HL-60 (cell line): ENCODE data around the gene NKAIN2.

Experiments used
- DNase-seq, 2 experiments: peaks; one replicate each; pipeline ENCODE4 v3.0.0-alpha.2; 2010 to 2020; ENCODE audit warnings: low read depth in 1 of 2, low spot score in 1 of 2
- H3K27ac ChIP-seq: fragments of 250-450 bp; sonication (Bioruptor Pico); replicated peaks from 2 replicates; pipeline ENCODE4 v1.5.1; 2020; ENCODE audit warnings: mild to moderate bottlenecking, moderate library complexity
- H3K27me3 ChIP-seq: fragments of 250-450 bp; sonication (Bioruptor Pico); 2 replicates; pipeline ENCODE4 v1.5.1; 2021; ENCODE audit warnings: mild to moderate bottlenecking, moderate library complexity; ENCODE audit not compliant: insufficient read depth, poor library complexity, severe bottlenecking
- H3K4me3 ChIP-seq: replicated peaks from 2 replicates; pipeline ENCODE4 v1.5.1; 2011; ENCODE audit warnings: mild to moderate bottlenecking, control low read depth, low read length; ENCODE audit not compliant: insufficient read depth
- CTCF ChIP-seq: IDR thresholded peaks from one replicate; pipeline ENCODE4 v1.5.1; 2011; ENCODE audit warnings: low read length, control low read depth, inconsistent platforms; ENCODE audit not compliant: insufficient read depth
- GABPA ChIP-seq: IDR thresholded peaks from 2 replicates; pipeline ENCODE4 v1.6.1; 2012; ENCODE audit warnings: low read depth
- POLR2AphosphoS5 ChIP-seq: IDR thresholded peaks from 2 replicates; pipeline ENCODE4 v1.6.1; 2012; ENCODE audit warnings: low read depth
- REST ChIP-seq: IDR thresholded peaks from 2 replicates; pipeline ENCODE4 v1.6.1; 2012; ENCODE audit warnings: low read depth; ENCODE audit not compliant: insufficient replicate concordance
- SPI1 ChIP-seq: IDR thresholded peaks from 2 replicates; pipeline ENCODE4 v1.6.1; 2012; ENCODE audit warnings: low read depth, mild to moderate bottlenecking, borderline replicate concordance

Gene NKAIN2

DNA sequence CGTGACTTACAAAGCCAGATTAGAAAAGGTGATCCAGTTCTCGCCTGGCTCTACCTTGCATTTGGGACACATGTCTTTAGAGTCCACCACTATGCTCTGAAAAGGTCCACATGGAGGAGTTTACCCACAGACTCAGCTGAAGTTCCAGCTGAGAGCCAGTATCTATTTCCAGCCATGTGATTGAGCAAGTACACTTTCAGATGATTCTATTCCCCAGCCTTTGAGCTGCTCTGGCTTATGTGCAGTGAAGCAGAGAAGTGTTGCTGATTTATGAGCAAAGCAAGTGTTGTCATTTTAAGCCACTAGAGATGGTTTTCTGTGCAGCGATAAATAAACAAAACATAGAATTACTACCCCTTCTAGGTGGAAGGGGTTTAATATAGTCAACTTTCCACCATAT lies 637.8 kb downstream of the NKAIN2 start:
- H3K27ac ChIP-seq: no peak overlapping the region
- no peak overlapping the region for H3K4me3 ChIP-seq
- H3K27me3 ChIP-seq: no peaks in the 10 kb centered on the region
- TF ChIP-seq SPI1 (no peak), CTCF (no peak), REST (no peak), POLR2AphosphoS5 (no peak), GABPA (no peak)
- DNase-seq: no peak

- Histone ChIP-seq H3K4me3 (no peak overlapping the region), H3K27me3 (no peaks in the 10 kb centered on the region), H3K27ac (no peak overlapping the region)
- TF ChIP-seq REST: no peak
- no peak for TF ChIP-seq CTCF
- TF ChIP-seq SPI1: no peak
- TF ChIP-seq POLR2AphosphoS5: no peak
- TF ChIP-seq GABPA: no peak
- DNase-seq: no peak
These were observed 639.9 kb downstream of the NKAIN2 start for GRCh38 chr6:124443541-124443940.

DNA sequence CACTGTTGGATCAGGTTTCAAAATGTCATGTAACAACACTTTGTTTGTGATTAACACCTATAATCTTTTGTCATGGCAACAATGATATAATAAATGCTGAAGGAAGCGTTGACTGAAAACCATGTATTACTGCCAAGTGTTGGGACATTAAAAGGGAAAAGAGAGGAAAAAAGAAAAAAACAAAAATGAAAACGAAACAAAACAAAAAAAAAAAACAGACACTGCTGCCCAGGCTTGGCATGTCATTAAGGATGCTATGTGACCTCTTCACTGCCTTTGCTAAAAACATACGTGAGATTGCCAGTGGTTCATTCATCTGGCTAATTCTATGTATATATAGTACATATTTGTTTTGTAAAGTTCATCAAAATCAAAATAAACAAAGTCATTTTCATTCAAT lies 641.9 kb downstream of the NKAIN2 start:
- no peak for TF ChIP-seq CTCF
- no peak for TF ChIP-seq REST
- no peak for TF ChIP-seq SPI1
- TF ChIP-seq GABPA: no peak
- no peak for TF ChIP-seq POLR2AphosphoS5
- no peak for DNase-seq
- Histone ChIP-seq H3K4me3 (no peak overlapping the region), H3K27me3 (no peaks in the 10 kb centered on the region), H3K27ac (no peak overlapping the region)
